IPS DF 6.9 (cell line): Measurements from ENCODE around the gene STIL.
"Not testable (repeated sequence)": the region's sequence is repeated elsewhere in the genome, so short reads cannot be mapped to it uniquely, and the experiment has no call there.

Experiments
- DNase-seq: peaks from one replicate; pipeline ENCODE4 v3.0.0-alpha.2; 2013; ENCODE audit warnings: low read depth, low spot score
- H3K27ac ChIP-seq: one replicate; pipeline ENCODE4 v1.5.1; 2013; ENCODE audit warnings: low read length, control low read depth
- H3K27me3 ChIP-seq: 2 replicates; pipeline ENCODE4 v1.6.1; 2013; ENCODE audit warnings: mild to moderate bottlenecking, low read length; ENCODE audit not compliant: control insufficient read depth, insufficient read depth
- H3K36me3 ChIP-seq: 2 replicates; pipeline ENCODE4 v1.6.1; 2013; ENCODE audit warnings: low read length; ENCODE audit not compliant: control insufficient read depth, insufficient read depth
- H3K4me1 ChIP-seq: 2 replicates; pipeline ENCODE4 v1.6.1; 2013; ENCODE audit warnings: low read length; ENCODE audit not compliant: control insufficient read depth, insufficient read depth
- H3K4me3 ChIP-seq: 2 replicates; pipeline ENCODE4 v1.5.1; 2013; ENCODE audit warnings: mild to moderate bottlenecking, low read length
- H3K9me3 ChIP-seq: 2 replicates; pipeline ENCODE4 v1.6.1; 2013; ENCODE audit warnings: low read length, inconsistent platforms; ENCODE audit not compliant: control insufficient read depth, insufficient read depth
- WGBS: extraction: QIAGEN DNeasy Blood & Tissue Kit; methylation state at CpG from one replicate; pipeline ENCODE4 v1.1.7; 2013; ENCODE audit warnings: mixed read lengths, missing lambda C conversion rate; ENCODE audit not compliant: insufficient read length, insufficient coverage; 5-methylcytosine and 5-hydroxymethylcytosine counted together

STIL gene

DNA sequence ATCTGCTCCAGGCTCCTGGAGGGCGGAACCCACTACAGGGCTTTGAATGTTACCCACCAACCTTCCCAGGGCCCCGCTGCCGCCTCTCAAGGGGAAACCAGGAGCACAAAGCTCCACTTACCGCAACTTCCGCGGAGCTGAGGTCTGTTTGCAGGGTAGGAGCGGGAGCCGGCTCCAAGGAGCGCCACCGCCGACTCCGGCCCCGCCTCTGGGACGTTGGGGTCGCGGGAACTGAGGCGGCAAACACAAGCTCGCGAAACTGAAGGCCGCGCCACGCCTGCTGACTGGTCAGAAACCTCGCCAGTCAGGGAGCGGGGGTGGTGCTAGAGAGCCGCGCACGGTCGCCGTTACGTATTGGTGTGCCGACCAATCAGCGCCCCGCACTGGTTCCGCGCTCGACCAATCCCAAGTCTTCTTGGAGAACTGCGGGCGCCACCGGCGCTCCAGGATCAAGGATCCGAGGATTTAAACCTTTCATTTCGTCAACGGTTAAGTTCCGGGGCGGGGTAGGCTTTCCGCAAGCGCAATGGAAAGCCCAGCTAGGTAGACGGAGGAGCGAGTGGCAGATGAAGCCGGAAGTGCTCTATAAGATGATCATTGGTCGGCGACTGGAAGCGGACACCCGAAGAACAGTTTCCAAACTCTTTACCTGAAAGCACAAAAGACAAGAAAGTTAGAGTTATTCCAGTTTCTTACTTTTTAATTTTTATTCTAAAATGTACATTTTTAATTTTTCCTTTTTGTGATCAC is at the start of gene STIL:
STIL (minus strand) TSS at position 233 of the 750 bp plus-strand sequence. CDS start 3,828 bp downstream, outside the sequence.
- no CpG with 5 or more reads among the region's 54 CpGs for WGBS
- H3K27me3 ChIP-seq: no peaks in the 10 kb centered on the region
- H3K4me3 ChIP-seq: peak within 1 kb of the TSS; percentile 82
- H3K4me1 ChIP-seq: no peaks in the 10 kb centered on the region
- H3K9me3 ChIP-seq: no peaks in the 10 kb centered on the region
- H3K27ac ChIP-seq: peak within 1 kb of the TSS; percentile 4
- no peaks in the 10 kb centered on the region; the same call in 1 of the 2 replicates for H3K36me3 ChIP-seq
- DNase-seq: peak; percentile 97

GRCh38 chr1:47362828-47363227 is 48.9 kb upstream of the STIL start:
- no peak overlapping the region for H3K4me3 ChIP-seq
- H3K27me3 ChIP-seq: no peaks in the 10 kb centered on the region
- no peaks in the 10 kb centered on the region for H3K36me3 ChIP-seq
- H3K9me3 ChIP-seq: no peaks in the 10 kb centered on the region
- DNase-seq: no peak
- H3K4me1 ChIP-seq: no peaks in the 10 kb centered on the region
- H3K27ac ChIP-seq: no peak overlapping the region
- no CpG with 5 or more reads among the region's 1 CpG for WGBS

- no peak for DNase-seq
- Histone ChIP-seq H3K4me3 (no peak overlapping the region), H3K27me3 (no peaks in the 10 kb centered on the region), H3K36me3 (no peaks in the 10 kb centered on the region), H3K27ac (no peak overlapping the region), H3K4me1 (no peaks in the 10 kb centered on the region), H3K9me3 (no peaks in the 10 kb centered on the region)
- WGBS: no CpG with 5 or more reads among the region's 3 CpGs
Measured at GRCh38 chr1:47361380-47361779, 47.4 kb upstream of the STIL start.

DNA sequence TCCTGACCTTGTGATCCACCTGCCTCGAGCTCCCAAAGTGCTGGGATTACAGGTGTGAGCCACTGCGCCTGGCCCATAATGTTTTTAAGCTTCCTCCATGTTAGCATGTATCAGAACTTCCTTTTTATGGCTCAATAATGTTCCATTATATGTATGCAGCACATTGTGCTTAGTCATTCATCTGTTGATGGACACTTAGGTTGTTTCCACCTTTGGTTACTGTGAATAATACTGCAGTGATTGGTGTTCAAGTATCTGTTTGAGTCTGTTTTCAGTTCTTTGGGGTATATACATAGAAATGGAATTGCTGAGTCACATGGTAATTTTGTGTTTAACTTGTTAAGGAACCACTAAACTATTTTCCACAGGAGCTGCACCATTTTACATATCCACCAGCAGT is 37.4 kb upstream of the STIL start:
- Histone ChIP-seq H3K27me3 (no peaks in the 10 kb centered on the region), H3K4me1 (no peaks in the 10 kb centered on the region), H3K9me3 (no peaks in the 10 kb centered on the region), H3K27ac (no peak overlapping the region), H3K36me3 (no peaks in the 10 kb centered on the region), H3K4me3 (no peak overlapping the region)
- no CpG with 5 or more reads among the region's 2 CpGs for WGBS
- DNase-seq: no peak

DNA sequence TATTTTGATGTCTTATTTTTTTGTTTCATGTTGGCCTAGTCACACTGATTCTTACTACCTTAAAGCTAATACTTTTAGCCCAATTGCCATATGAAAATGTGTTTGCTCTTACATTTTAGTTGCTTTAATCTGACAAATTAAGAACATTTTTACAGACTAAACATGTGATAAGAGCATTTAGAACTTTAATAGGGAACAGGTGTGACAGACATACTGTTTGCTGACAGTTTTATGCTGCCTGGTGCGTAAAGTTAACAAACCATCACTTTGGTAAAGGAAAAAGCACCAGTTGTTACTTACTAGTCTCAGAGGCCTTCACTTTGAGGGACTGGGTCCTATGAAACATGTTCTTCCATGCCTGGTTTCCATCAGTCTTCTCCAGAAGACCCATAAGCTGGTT is 34.3 kb upstream of the STIL start:
- H3K27me3 ChIP-seq: no peaks in the 10 kb centered on the region
- no peak for DNase-seq
- WGBS: no CpG with 5 or more reads among the region's 1 CpG
- no peak overlapping the region for H3K27ac ChIP-seq
- no peaks in the 10 kb centered on the region for H3K36me3 ChIP-seq
- no peak overlapping the region for H3K4me3 ChIP-seq
- H3K4me1 ChIP-seq: no peaks in the 10 kb centered on the region
- no peaks in the 10 kb centered on the region for H3K9me3 ChIP-seq

GRCh38 chr1:47347735-47348134 is 33.8 kb upstream of the STIL start:
- Histone ChIP-seq H3K4me1 (no peaks in the 10 kb centered on the region), H3K27ac (no peak overlapping the region), H3K27me3 (no peaks in the 10 kb centered on the region), H3K4me3 (no peak overlapping the region), H3K36me3 (no peaks in the 10 kb centered on the region), H3K9me3 (no peaks in the 10 kb centered on the region)
- no CpG with 5 or more reads among the region's 9 CpGs for WGBS
- DNase-seq: no peak

DNA sequence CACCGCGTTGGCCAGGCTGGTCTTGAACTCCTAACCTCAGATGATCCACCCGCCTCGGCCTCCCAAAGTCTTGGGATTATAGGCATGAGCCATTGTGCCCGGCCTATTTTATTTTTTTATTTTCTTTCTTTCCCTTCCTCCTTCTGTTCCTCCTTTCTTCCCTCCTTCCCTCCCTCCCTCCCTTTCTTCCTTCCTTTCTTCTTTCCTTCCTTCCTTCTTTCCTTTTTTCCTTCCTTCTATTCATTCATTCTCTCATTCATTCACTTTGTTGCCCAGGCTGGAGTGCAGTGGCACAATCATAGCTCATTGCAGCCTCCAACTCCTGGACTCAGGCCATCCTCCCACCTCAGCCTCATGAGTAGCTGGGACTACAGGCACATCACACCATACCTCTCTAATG is 33.0 kb upstream of the STIL start:
- H3K27me3 ChIP-seq, H3K9me3 ChIP-seq, DNase-seq, H3K27ac ChIP-seq, H3K36me3 ChIP-seq, H3K4me1 ChIP-seq, H3K4me3 ChIP-seq: not testable (repeated sequence)
- no CpG with 5 or more reads among the region's 5 CpGs for WGBS

DNA sequence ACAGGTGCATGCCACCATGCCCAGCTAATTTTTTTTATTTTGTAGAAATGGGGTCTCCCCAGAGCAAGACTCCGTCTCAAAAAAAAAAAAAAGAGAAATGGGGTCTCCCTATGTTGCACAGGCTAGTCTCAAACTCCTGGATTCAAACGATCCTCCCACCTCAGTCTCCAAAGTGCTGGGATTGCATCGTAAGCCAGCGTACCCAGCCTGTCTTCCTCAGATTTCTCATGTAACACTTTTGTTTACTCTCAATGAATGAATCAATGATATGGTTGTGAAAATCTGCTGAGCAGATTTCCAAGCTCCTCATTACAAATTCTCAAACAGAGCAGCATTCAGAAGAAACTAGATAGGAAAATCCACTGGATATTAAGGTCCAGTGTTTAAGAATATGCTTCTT is 26.3 kb upstream of the STIL start:
- Histone ChIP-seq H3K36me3 (no peaks in the 10 kb centered on the region), H3K4me1 (no peaks in the 10 kb centered on the region), H3K27me3 (no peaks in the 10 kb centered on the region), H3K4me3 (no peak overlapping the region), H3K27ac (no peak overlapping the region), H3K9me3 (no peaks in the 10 kb centered on the region)
- no CpG with 5 or more reads among the region's 4 CpGs for WGBS
- DNase-seq: no peak

DNA sequence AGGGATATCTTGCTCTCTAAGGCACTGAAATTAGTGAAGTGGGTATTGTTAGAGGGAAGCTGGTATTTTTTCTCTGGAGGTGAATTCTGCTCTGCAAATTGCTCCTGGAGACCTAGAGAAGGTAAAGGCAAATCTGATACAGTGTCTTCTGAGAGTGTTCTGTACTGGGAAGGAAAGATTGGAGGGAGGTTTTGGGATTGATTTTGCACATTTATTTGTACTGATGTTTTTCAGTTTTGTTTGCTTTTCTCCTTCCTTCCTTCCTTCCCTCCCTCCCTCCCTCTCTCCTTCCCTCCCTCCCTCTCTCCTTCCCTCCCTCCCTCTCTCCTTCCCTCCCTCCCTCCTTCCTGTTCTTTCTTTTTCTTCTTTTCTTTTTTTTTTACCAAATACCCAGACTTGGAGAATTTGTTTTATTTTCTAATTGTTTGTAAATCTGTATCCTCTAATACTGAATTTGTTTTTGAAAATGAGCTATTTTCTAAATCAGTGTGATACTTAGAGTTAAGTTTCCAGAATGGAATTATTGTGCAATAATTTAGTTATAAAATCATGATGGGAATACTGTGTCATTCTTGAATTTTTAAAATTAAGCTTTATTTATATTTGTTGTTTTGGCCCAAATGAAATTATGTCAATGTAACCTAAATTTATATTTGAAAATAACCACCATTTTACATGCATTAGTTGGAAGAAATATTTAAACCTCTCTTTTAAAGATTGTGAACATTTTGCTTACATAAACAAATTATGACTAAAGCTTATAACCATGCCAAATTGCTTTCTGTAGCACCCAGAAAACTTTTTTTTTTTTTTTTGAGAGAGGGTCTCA is 24.5 kb upstream of the STIL start:
- Histone ChIP-seq H3K4me3 (no peak overlapping the region), H3K4me1 (no peaks in the 10 kb centered on the region), H3K27ac (no peak overlapping the region), H3K27me3 (no peaks in the 10 kb centered on the region), H3K9me3 (no peaks in the 10 kb centered on the region), H3K36me3 (no peaks in the 10 kb centered on the region)
- no peak for DNase-seq

GRCh38 chr1:47337350-47337749 is 23.4 kb upstream of the STIL start:
- Histone ChIP-seq H3K27me3 (no peaks in the 10 kb centered on the region), H3K36me3 (no peaks in the 10 kb centered on the region), H3K9me3 (no peaks in the 10 kb centered on the region), H3K4me1 (no peaks in the 10 kb centered on the region), H3K4me3 (no peak overlapping the region), H3K27ac (no peak overlapping the region)
- WGBS: no CpG with 5 or more reads among the region's 6 CpGs
- DNase-seq: no peak
